Motor neuron (in vitro differentiated cells): Measurements from ENCODE around the gene AMACR. TPM values are rescaled to one million over a fixed set of nuclear protein-coding genes. Genes with fewer than 3 reads are reported as not detected.

Experiments used
- ATAC-seq, 8 experiments: fragments of 200-7000 bp; cut with Tn5 transposase; replicated peaks in 6 of 8; 2 replicates each; pipeline ENCODE4 v1.8.0; 2021; ENCODE audit warnings: mild to moderate bottlenecking in 8 of 8, moderate library complexity in 8 of 8
- H3K27ac ChIP-seq, 2 donors: fragments of 250-450 bp; sonication (Bioruptor Pico); 2 replicates each; pipeline ENCODE4 v1.9.0; 2021; ENCODE audit warnings: antibody characterized with exemption in 2 of 2, mild to moderate bottlenecking in 2 of 2, moderate library complexity in 1 of 2
- H3K4me1 ChIP-seq, 2 donors: fragments of 250-450 bp; sonication (Bioruptor Pico); replicated peaks in 1 of 2; 2 replicates each; pipeline ENCODE4 v1.6.1; 2021; ENCODE audit warnings: antibody characterized with exemption in 2 of 2, mild to moderate bottlenecking in 2 of 2, moderate library complexity in 1 of 2
- H3K4me3 ChIP-seq, 5 donors: fragments of 250-450 bp; sonication (Bioruptor Pico); 2 replicates each; pipeline ENCODE4 v1.9.0; 2021; ENCODE audit warnings: antibody characterized with exemption in 5 of 5, mild to moderate bottlenecking in 5 of 5, moderate library complexity in 4 of 5
- WGBS, 10 experiments: fragments of 450-650 bp; shearing (Covaris generic); methylation state at CpG; one replicate each; pipeline ENCODE4 v1.0.0; 2022; 5-methylcytosine and 5-hydroxymethylcytosine counted together
- in situ Hi-C, 9 experiments: fragments of 400-800 bp; cut with MboI; loops; one replicate each; pipeline ENCODE4 v1.15.0; 2021; ENCODE audit warnings: low sequenced_read_pairs in 9 of 9, low pct_unique_long_range_greater_than_20kb in 2 of 9; ENCODE audit not compliant: unreplicated experiment in 9 of 9
- total RNA-seq, 8 experiments: library from RNA; unstranded; fragments of 300-600 nt; gene quantifications; 2 replicates each; pipeline versions ENCODE4 v1.2.3 to v1.2.4, GENCODE V29; 2022

The AMACR gene
- 10 to 100 TPM in 4 of 8 experiments, 1 to 10 TPM in 4; 4.2 to 17.7 (median 8.7) TPM for total RNA-seq

DNA sequence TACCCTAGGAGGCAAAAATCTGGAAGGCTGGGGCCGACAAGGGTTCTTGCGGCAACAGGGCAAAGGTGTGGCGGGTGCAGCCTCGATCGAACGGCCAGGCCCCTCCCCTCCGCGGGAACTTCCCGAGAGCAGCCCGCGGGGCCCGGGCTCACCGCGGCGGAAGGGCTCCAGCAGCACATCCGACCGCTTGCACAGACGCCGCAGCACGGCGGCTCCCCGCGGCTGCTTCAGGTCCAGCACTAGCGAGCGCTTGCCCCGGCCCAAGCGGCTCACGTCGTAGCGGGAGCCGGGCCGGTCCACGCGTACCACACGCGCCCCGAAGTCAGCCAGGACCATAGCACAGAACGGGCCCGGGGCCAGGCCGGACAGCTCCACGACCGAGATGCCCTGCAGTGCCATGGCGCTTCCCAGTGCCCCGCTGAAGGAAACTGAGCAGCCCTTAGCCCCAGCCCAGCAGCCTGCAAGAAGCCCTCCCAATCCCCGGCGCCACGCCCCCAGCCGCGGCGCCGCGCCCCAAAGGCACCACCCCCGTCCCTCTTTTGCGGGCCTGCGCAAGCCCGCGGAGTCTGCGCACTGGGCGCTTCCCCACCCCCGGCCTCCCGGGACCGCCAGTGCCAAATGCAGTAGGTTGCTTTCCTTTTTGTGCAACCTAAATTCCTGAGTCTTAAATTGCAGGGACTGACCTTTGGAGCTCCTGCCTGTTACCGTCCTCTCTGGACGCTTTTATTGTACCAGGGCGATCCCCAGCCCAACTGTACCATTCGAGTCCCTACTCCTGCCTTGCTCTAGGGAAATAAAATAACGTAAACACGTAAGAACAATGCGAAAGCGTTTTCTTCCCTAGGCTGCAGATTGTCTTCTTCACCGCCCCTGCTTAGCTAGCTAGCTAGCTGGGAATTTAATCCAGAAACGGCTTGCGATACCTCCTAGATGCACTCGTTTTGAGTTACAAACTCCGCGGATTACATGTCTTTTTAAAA lies at the start of gene AMACR:
AMACR (minus strand) TSS at position 430 of the 980 bp plus-strand sequence; CDS start at position 399, 31 bp downstream.
- in situ Hi-C loops, result loop anchor here in 1 of 9 experiments (10.0 kb wide), 1 partner anchor 447 kb away; no protein-coding TSS in a partner anchor

DNA sequence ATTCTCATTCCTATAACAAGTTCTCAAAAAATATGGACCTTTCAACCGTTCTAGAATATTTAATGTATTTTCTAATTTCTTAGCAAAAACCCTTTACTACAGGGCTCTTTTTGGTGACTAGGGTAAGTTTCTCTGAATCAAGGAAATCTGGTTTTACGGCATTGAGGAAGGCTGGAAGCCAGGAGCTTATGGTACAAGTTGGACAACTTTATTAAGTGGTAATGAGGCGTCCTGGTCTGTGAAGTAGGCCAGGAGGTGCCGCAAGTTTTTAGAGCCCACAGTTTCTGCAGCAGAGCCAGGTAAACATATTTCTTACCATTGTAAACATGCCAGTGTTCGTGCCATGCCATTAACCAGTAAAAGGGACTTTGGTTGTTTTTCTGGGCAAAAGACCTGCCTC lies 49.7 kb upstream of the AMACR start:
- in situ Hi-C loops, result no loop called here
- Histone ChIP-seq H3K4me3 (no peak overlapping the region), H3K4me1 (peaks cover 5 to 17% of the 10 kb centered on the region in 2 donors), H3K27ac (no peak overlapping the region)
- no peak for ATAC-seq
- 79 to 100% (median 91%) methylated on average over 1 to 5 of the region's 5 CpGs for WGBS, 10 experiments

More for the DNA sequence above, at the start of gene AMACR:
- peak; percentile 86 to 96 (median 95) for ATAC-seq
- H3K4me3 ChIP-seq, result peak within 1 kb of the TSS; percentile 55 to 89 (median 80)
- WGBS, 10 experiments, result 0 to 1% (median 0%) methylated on average over 2 to 20 of the region's 76 CpGs; no CpG with 5 or more reads in 1 of the 10 experiments
- peak within 1 kb of the TSS; percentile 90 to 92 for H3K27ac ChIP-seq
- H3K4me1 ChIP-seq, result peaks cover 13 to 14% of the 10 kb centered on the region in 2 donors

DNA sequence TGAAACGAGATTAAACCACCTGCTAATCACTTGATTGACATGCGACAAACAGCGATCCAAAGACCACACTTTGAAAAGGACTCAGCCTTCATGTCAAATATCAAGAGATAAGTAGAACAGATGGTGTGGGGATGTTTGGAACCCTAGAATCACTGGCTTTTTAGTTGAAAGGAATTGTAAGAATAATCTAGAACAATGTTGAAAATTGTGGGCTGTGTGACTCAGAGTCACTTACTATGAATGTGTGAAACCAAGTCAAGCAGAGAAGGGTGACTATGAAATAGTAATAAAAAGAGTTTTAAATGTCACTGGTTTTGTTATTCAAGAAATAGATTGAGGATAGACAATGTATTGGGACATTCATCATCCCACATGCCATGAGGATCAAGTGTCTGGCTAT lies 49.3 kb upstream of the AMACR start:
- Histone ChIP-seq H3K4me3 (no peak overlapping the region), H3K27ac (no peak overlapping the region), H3K4me1 (peaks cover 5 to 17% of the 10 kb centered on the region in 2 donors)
- in situ Hi-C loops, result no loop called here
- WGBS, 10 experiments, result 76 to 100% (median 100%) methylated on average over 1 to 3 of the region's 3 CpGs; no CpG with 5 or more reads in 1 of the 10 experiments
- no peak for ATAC-seq

DNA sequence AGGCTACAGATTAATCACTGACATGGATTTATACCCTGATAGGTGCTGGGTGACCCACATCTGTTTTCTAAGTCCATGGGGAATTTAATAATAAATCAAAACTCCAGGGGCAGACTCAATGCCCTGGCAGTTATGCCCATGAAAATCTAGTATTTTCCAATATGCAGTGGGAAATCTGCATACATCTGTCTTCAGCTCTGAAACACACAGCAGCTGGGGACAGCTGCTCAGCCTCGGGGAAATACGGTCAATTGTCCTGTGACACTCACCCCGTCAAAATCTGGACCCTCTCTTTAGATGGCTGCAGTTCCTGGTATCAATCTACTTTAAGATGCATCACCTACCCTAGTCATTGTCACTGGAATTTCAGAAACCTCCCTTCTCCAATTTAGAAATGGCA lies 47.8 kb upstream of the AMACR start:
- Histone ChIP-seq H3K4me3 (no peak overlapping the region), H3K27ac (no peak overlapping the region), H3K4me1 (peaks cover 5 to 17% of the 10 kb centered on the region in 2 donors)
- WGBS, 10 experiments, result 38 to 100% (median 60%) methylated on average over 1 to 2 of the region's 3 CpGs; no CpG with 5 or more reads in 5 of the 10 experiments
- in situ Hi-C loops, result no loop called here
- ATAC-seq, result peak in 5 of 8 experiments; percentile 8 to 59 (median 32)

DNA sequence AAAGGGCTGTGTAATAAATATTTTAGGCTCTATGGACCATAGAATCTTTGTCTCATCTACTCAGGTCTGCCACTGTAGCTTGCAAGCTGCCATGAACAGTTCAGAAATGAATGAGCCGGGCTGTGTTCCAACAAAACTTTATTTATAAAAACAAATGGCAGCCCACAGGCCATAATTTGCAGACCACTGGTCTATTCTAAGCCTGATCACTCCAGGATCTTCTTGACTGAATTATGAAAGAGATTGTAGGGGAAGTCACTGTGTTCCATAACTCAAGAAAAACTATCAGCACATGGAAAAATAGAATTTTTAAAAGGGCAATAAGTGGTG lies 46.5 kb upstream of the AMACR start:
- no peak for ATAC-seq
- H3K27ac ChIP-seq, result no peak overlapping the region
- H3K4me3 ChIP-seq, result no peak overlapping the region
- peaks cover 5 to 17% of the 10 kb centered on the region in 2 donors for H3K4me1 ChIP-seq
- 71 to 100% (median 96%) methylated on average over 1 of the region's 1 CpG; no CpG with 5 or more reads in 4 of the 10 experiments for WGBS, 10 experiments
- in situ Hi-C loops, result no loop called here

DNA sequence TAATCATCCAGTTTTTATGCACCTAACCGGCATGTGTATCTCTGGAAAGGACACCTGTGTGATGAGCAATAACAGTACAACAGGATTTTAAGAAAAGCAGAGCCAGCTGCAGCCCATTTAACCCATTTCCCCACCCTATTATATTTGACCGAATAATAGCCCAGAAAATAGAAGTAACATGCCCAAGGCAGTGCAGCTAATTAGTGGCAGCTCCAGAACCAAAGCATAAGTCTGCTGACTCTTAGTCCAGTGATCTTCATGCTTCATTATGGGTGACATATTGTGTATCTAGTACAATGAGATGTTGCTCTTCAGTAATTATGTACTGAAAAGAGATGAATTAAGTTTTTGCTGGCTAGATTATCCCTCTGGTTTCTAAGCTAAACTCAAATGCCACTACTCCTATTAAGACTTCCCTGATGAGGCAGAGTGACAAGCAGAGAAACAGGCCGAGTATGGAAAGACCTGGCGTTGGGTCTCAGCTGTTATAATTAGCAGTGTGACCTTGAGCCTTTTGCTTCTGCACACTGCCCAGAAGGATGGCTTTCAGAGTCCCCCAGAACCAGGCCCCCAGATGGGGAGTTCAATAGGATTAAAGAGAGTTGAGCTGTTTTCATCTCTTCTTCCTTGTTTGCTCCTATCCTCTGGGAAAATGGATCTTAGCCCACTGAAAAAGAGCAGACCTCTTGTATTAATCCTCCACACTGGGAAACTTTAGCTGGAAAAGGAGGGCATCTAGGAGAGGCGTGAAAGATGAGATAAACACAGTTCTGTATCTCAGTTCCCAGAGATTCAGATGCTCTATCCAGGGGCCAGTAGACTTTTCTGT lies 45.9 kb upstream of the AMACR start:
- H3K27ac ChIP-seq, result no peak overlapping the region

DNA sequence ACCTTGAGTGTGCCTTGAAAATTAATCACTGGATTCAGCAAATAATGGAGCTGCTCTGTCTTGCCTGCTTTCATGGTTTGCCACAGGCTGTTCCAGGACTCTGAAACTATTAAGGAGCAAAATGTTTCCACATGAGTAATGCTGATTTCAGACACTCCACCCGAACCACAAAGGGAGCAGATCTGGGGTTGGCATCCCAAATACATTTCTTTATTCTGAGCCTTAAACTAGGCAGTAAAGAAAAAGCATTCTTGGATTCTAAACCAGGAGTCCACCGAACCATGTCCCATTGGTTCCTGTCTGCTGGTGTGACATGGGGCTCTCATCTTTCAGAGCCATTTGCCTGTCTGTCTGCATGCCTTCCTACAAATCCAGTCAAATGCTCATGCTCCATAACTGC lies 45.3 kb upstream of the AMACR start:
- Histone ChIP-seq H3K4me3 (no peak overlapping the region), H3K27ac (no peak overlapping the region), H3K4me1 (peaks cover 5 to 17% of the 10 kb centered on the region in 2 donors)
- in situ Hi-C loops, result no loop called here
- peak in 3 of 8 experiments; percentile 35 to 95 (median 94) for ATAC-seq
- 0 to 100% (median 33%) methylated on average over 1 to 2 of the region's 2 CpGs; no CpG with 5 or more reads in 5 of the 10 experiments for WGBS, 10 experiments

More for the DNA sequence above, 45.9 kb upstream of the AMACR start:
- in situ Hi-C loops, result no loop called here
- ATAC-seq, result peak in 2 of 8 experiments; percentile 13 to 16
- 8 to 100% (median 70%) methylated on average over 1 to 5 of the region's 5 CpGs; no CpG with 5 or more reads in 3 of the 10 experiments for WGBS, 10 experiments
- peaks cover 5 to 17% of the 10 kb centered on the region in 2 donors for H3K4me1 ChIP-seq
- no peak overlapping the region for H3K4me3 ChIP-seq

DNA sequence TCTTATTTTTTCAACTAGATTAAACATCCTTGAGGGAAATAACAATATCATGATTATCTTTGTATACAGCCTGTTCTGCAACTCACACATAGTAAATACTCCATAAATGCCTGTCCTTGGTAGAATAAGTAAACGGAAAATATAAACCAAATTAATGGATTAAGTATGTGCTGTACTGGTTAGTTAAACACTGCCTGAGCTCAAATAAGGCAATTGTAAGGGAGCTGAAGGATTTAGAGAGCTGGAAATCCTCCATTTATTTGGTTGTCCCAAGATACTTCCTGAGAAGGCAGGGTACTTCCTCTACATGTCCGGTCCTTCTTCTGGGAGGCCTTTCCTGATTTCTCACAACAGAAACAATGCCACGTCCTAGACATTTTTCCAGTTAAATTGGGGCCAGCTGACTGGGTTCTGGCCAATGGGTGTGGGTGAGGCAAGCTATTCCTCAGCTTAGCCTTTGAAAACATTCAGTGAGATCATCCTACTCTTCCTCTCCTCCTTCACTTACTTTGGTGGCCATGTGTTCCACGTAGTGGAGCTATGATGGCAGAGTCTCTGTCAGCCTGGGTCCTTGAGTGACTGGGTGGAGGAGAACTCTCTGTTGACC lies 43.6 kb upstream of the AMACR start:
- Histone ChIP-seq H3K27ac (no peak overlapping the region), H3K4me1 (peaks cover 5 to 17% of the 10 kb centered on the region in 2 donors), H3K4me3 (no peak overlapping the region)
- in situ Hi-C loops, result no loop called here
- no peak for ATAC-seq
- WGBS, 10 experiments, result 20 to 100% (median 83%) methylated on average over 1 to 4 of the region's 4 CpGs; no CpG with 5 or more reads in 1 of the 10 experiments

DNA sequence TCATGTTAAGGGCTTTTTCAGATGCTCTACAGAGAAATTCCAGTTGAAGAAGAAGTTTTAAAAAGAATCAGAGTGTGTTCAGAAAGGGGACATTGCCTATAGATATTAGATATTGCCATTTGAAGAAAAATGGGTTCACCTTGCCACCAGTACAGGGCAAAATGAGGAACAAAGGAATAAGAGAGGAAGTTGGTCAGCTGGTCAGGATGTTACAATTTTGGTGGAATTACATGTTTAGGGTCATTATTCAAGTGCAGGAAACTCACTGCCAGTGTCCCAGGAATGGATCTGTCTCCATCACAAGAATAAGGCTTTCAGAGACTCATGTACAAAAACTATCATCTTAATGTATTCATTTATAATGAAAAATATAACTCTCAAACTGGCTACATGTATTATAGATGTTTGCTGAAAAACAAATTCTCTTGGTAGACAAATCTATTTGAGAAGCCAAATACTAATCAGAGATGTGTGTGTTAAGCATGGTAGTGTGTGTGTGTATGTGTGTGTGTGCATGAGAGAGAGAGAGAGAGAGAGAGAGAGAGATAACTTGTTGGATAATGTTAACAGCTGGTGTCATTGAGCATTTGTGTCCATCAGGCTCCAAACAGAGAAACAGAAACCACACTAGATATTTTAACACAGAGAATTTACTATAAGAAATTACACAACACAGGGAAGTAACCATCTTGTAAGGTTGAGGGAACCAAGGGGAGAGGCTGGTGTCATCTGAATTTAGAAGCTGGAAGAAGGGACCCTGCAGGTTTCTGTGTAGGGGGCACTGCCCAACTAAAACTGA lies 40.1 kb upstream of the AMACR start:
- Histone ChIP-seq H3K4me1 (peaks cover 3 to 7% of the 10 kb centered on the region in 2 donors), H3K4me3 (no peak overlapping the region), H3K27ac (no peak overlapping the region)
- no peak for ATAC-seq
- in situ Hi-C loops, result no loop called here

DNA sequence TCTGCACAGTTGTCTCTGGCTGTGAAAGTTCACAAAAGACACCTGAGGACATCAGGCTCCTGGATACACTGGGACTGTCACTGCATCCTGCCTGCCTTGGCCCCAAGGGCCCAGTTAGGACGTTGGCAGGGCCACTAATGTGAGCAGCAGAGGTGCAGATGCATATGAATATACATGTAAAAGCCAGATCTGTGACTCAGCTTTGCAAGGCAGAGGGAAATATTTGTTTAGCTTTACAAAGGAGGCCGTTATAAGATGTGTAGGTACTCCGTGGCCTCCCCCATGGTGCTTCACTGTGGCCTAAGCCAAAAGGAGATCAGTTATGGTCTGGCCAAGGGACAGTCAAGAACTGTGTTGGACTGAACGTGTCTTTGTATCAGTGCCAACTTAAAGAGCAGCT lies 39.3 kb upstream of the AMACR start:
- peak in 4 of 8 experiments; percentile 31 to 75 (median 57) for ATAC-seq
- Histone ChIP-seq H3K27ac (no peak overlapping the region), H3K4me1 (peaks cover 7 to 8% of the 10 kb centered on the region in 2 donors), H3K4me3 (no peak overlapping the region)
- in situ Hi-C loops, result no loop called here
- 20 to 71% (median 50%) methylated on average over 1 to 4 of the region's 4 CpGs; no CpG with 5 or more reads in 5 of the 10 experiments for WGBS, 10 experiments

DNA sequence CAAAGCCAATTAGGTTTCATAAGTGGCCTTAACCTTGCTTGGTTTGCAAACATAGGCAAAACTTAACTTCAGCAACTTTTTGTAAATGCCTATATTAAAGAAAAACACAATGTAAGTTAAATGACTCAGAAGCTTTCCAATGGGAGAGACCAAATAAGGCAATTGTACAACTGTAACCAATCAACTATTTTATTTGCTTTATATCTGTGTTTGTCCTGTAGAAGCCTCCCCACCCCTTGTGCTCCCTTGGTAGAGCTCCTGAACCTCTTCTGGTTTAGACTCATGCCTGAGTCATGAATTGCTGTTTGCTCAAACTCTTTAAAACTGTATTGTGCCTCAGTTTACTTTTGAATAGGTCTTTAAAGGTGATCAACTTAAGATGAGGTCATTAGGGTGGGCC lies 38.1 kb upstream of the AMACR start:
- H3K4me1 ChIP-seq, result peaks cover 7 to 8% of the 10 kb centered on the region in 2 donors
- peak in 2 of 8 experiments; percentile 69 to 78 for ATAC-seq

DNA sequence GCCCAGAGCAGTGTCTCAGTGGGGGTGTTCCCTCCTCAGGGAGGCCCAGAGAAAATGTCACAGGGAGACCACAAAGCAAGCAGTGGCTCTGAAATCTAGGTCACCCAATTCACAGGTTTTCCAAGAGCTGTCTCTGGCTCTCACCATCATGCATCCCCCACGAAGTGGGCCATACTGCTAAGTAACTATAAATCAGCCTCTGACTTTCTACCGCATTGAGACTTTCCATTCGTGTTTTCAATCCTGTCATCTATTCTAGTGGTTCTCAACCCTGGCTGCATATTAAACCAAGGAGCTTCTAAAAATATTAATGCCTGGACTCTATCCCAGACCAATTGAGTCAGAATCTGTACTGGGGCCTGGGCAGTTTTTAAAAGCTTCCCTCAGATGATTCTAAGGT lies 37.2 kb upstream of the AMACR start:
- WGBS, 10 experiments, result 33 to 92% (median 73%) methylated on average over 1 to 3 of the region's 3 CpGs; no CpG with 5 or more reads in 4 of the 10 experiments
- H3K27ac ChIP-seq, result no peak overlapping the region
- ATAC-seq, result no peak
- in situ Hi-C loops, result no loop called here
- no peak overlapping the region for H3K4me3 ChIP-seq
- peaks cover 7 to 8% of the 10 kb centered on the region in 2 donors for H3K4me1 ChIP-seq

More for the DNA sequence above, 38.1 kb upstream of the AMACR start:
- no peak overlapping the region for H3K4me3 ChIP-seq
- no peak overlapping the region for H3K27ac ChIP-seq
- in situ Hi-C loops, result no loop called here
